CD4-positive, alpha-beta T cell (primary cell): ENCODE measurements around the gene TEX28. TPM values are rescaled to one million over a fixed set of nuclear protein-coding genes. Genes with fewer than 3 reads are reported as not detected.

ENCODE experiments used
- ATAC-seq: fragments of 200-7000 bp; cut with Tn5 transposase; one replicate; pipeline ENCODE4 v1.10.0; 2022; ENCODE audit warnings: mild to moderate bottlenecking; ENCODE audit not compliant: poor library complexity
- CTCF ChIA-PET: fragments of 350-600 bp; sonication (Branson Sonifier 250); formaldehyde crosslinking; loops from one replicate; lab custom pipeline; 2021; ENCODE audit warnings: antibody characterized with exemption, inconsistent platforms; lab: Charles Lee
- POLR2A ChIA-PET: fragments of 350-600 bp; sonication (Branson Sonifier 250); formaldehyde crosslinking; loops from one replicate; lab custom pipeline; 2021; ENCODE audit warnings: antibody characterized with exemption, inconsistent platforms; lab: Charles Lee
- DNase-seq, 14 experiments: peaks; one replicate each; pipeline ENCODE4 v3.0.0-alpha.2; 2013 to 2020; ENCODE audit warnings: mixed read lengths in 2 of 14
- H3K27ac ChIP-seq, 2 donors: one replicate each; pipeline versions ENCODE4 v1.5.1 to v1.7.0; 2013; ENCODE audit warnings: low read length in 2 of 2, low read depth in 1 of 2, mild to moderate bottlenecking in 1 of 2
- H3K27me3 ChIP-seq, 2 experiments: 1 replicate in 1 of 2; 2 replicates in 1 of 2; pipeline versions ENCODE4 v1.6.1 to v1.7.0; 2013; ENCODE audit warnings: low read length in 2 of 2, control low read depth in 1 of 2, mild to moderate bottlenecking in 1 of 2, moderate library complexity in 1 of 2; ENCODE audit not compliant: insufficient read depth in 2 of 2, control insufficient read depth in 1 of 2
- H3K36me3 ChIP-seq: one replicate; pipeline ENCODE4 v1.6.1; 2013; ENCODE audit warnings: low read length, control low read depth; ENCODE audit not compliant: insufficient read depth
- H3K4me1 ChIP-seq: one replicate; pipeline ENCODE4 v1.6.1; 2013; ENCODE audit warnings: low read length, control low read depth; ENCODE audit not compliant: insufficient read depth
- H3K4me3 ChIP-seq: one replicate; pipeline ENCODE4 v1.5.1; 2013; ENCODE audit warnings: mild to moderate bottlenecking, low read length, moderate library complexity
- H3K9me3 ChIP-seq, 2 experiments: 1 replicate in 1 of 2; 2 replicates in 1 of 2; pipeline versions ENCODE4 v1.6.1 to v1.7.0; 2013; ENCODE audit warnings: low read length in 2 of 2, mild to moderate bottlenecking in 2 of 2, control low read depth in 1 of 2, moderate library complexity in 1 of 2; ENCODE audit not compliant: control insufficient read depth in 1 of 2, insufficient read depth in 1 of 2
- H3K27ac Mint-ChIP-seq: one replicate; pipeline ENCODE4 v1.8.0; 2020; ENCODE audit warnings: mixed read lengths
- H3K27me3 Mint-ChIP-seq: one replicate; pipeline ENCODE4 v1.8.0; 2021; ENCODE audit warnings: mixed read lengths
- H3K36me3 Mint-ChIP-seq: one replicate; pipeline ENCODE4 v1.8.0; 2021; ENCODE audit warnings: low read depth, mixed read lengths
- H3K4me1 Mint-ChIP-seq: one replicate; pipeline ENCODE4 v1.8.0; 2021; ENCODE audit warnings: low read depth, mixed read lengths
- H3K4me3 Mint-ChIP-seq: one replicate; pipeline ENCODE4 v1.8.0; 2020; ENCODE audit warnings: mild to moderate bottlenecking, mixed read lengths
- H3K9me3 Mint-ChIP-seq: one replicate; pipeline ENCODE4 v1.8.0; 2020; ENCODE audit warnings: mixed read lengths
- intact Hi-C, 2 experiments: fragments of 100-400 bp; cut with DNase I in 1 of 2; cut with micrococcal nuclease in 1 of 2; formaldehyde crosslinking; loops; one replicate each; pipeline versions ENCODE4 v1.15.1 to v1.9.0; 2023 to 2025; cut with DNase I, micrococcal nuclease
- total RNA-seq, 174 experiments: library from RNA in 2 of 174; stranded (reverse) in 2 of 174; gene quantifications; one replicate each; pipeline ENCODE4 v1.2.3 and lab custom pipeline; 2021 to 2026
- TF ChIP-seq, protein P1 (sequence below): fragments of 200-600 bp; IDR thresholded peaks from one replicate; pipeline ENCODE4 v1.8.0; 2022; ENCODE audit warnings: antibody characterized with exemption, mild to moderate bottlenecking

Gene TEX28
- total RNA-seq, 2 experiments from 2014 or later, result not detected

DNA sequence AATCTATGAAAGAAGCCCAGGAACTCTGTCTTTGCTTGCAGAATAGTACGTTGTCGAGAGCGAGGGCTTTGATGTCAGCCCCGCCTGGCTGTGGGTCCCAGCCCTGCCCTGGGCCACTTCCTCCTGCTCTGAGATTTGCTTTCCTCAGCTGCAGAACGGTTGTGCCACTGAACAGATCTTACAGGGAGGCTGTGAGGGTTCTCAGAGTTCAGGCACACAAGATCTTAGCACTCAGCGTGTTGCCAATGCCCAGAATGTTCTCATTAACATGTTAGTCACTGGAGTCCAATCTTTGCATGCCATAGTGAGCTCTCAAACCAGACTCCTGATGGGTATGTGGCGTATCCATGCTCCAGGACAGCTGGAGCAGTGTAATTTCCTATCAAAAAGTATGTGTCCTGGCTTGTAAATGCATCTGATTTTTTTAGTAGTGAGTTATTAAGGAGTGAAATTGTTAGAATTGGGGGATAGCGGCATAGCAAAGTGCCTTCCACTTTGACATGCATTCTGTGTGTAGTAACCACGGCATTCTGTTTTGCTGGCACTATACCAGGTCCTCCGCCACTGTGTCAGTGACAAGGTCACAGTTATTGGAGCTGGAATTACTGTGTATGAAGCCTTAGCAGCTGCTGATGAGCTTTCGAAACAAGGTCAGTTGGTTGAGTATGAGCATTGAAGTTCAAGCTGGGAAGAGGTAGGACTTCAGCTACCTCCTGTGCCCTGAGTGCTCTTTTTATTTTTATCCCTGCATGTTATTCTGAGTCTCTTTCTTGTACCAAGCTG is 32.3 kb upstream of the TEX28 start:
- Mint-ChIP-seq H3K27me3 (no peaks in the 10 kb centered on the region), H3K4me1 (peaks cover 48% of the 10 kb centered on the region), H3K27ac (peak overlapping the region; percentile 87), H3K4me3 (peak overlapping the region; percentile 84), H3K36me3 (no peaks in the 10 kb centered on the region), H3K9me3 (no peaks in the 10 kb centered on the region)
- Histone ChIP-seq H3K27ac (peak overlapping the region; percentile 27 to 52), H3K36me3 (no peaks in the 10 kb centered on the region), H3K4me1 (peaks cover 49% of the 10 kb centered on the region), H3K9me3 (no peaks in the 10 kb centered on the region), H3K27me3 (no peaks in the 10 kb centered on the region), H3K4me3 (peak overlapping the region; percentile 24)
- DNase-seq (peak in 13 of 14 experiments; percentile 31 to 72 (median 59)), ATAC-seq (peak; percentile 96)
- TF ChIP-seq, protein P1, sequence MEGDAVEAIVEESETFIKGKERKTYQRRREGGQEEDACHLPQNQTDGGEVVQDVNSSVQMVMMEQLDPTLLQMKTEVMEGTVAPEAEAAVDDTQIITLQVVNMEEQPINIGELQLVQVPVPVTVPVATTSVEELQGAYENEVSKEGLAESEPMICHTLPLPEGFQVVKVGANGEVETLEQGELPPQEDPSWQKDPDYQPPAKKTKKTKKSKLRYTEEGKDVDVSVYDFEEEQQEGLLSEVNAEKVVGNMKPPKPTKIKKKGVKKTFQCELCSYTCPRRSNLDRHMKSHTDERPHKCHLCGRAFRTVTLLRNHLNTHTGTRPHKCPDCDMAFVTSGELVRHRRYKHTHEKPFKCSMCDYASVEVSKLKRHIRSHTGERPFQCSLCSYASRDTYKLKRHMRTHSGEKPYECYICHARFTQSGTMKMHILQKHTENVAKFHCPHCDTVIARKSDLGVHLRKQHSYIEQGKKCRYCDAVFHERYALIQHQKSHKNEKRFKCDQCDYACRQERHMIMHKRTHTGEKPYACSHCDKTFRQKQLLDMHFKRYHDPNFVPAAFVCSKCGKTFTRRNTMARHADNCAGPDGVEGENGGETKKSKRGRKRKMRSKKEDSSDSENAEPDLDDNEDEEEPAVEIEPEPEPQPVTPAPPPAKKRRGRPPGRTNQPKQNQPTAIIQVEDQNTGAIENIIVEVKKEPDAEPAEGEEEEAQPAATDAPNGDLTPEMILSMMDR, result no peak
- intact Hi-C loops, result loop anchor here in 1 of 2 experiments (5.0 kb wide), 1 partner anchor 45 kb away; the partner anchor contains the start of gene FLNA
- ChIA-PET CTCF (interaction anchor here (1.3 kb wide), 1 partner anchor 19 kb away, joined by 4 read pairs; no protein-coding TSS in a partner anchor), POLR2A (interaction anchor here (0.9 to 1.9 kb wide), 9 partner anchors 10 to 87 kb away, joined by 3 to 10 read pairs (median 6); partner anchors contain the start of genes EMD and RPL10)

DNA sequence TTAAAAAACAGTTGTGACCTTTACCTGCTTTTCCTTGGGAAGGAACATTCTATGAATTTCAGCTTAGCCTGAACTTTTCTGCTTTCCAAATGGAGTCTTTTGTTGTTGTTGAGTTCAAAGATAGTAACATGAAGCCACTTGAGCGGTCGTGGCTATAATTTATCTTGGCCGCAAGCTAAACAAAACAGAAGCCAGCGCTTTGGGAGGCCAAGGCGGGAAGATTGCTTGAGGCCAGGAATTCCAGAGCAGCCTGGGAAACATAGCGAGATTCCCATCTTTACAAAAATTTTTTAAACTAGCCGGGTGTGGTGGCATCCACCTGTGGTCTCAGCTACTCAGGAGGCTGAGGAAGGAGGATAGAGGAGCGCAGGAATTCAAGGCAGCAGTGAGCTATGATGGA is 30.6 kb upstream of the TEX28 start:
- H3K4me1 Mint-ChIP-seq, result peaks cover 56% of the 10 kb centered on the region
- CTCF ChIA-PET, result no interaction called here
- no peak for DNase-seq

DNA sequence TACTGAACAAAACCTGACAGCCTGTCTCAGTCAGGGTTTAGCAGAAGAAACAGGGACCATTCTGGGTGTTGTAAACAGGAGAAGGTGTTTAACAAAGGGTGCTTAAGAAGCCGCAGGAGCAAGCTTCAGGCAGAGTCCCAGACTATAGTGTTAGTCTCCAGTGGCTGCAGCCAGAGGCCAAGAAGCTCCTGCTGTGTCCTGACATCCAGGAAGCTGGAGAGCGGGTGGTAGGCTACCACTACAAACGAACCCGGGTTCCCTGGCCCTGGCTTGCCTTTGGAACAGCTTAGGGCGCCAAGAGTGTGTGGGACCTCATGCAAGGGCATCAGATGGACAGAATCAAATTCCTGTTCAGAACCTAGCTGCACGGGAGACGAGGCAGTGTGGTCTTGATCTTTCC is 28.6 kb upstream of the TEX28 start:
- ATAC-seq (no peak), DNase-seq (no peak)
- intact Hi-C loops, result no loop called here

More for the DNA sequence above, 30.6 kb upstream of the TEX28 start:
- no peak for ATAC-seq
- no peaks in the 10 kb centered on the region for H3K36me3 Mint-ChIP-seq
- Histone ChIP-seq H3K27me3 (no peaks in the 10 kb centered on the region), H3K4me1 (peaks cover 62% of the 10 kb centered on the region), H3K36me3 (no peaks in the 10 kb centered on the region), H3K4me3 (no peak overlapping the region), H3K27ac (peak overlapping the region; percentile 38 to 55), H3K9me3 (no peaks in the 10 kb centered on the region)
- H3K9me3 Mint-ChIP-seq, result no peaks in the 10 kb centered on the region
- TF ChIP-seq, protein P1, result no peak
- intact Hi-C loops, result loop anchor here in 1 of 2 experiments (1.0 to 5.0 kb wide), 2 partner anchors 9 to 47 kb away; partner anchors contain the start of gene FLNA
- H3K27me3 Mint-ChIP-seq, result no peaks in the 10 kb centered on the region
- peak overlapping the region; percentile 87 for H3K27ac Mint-ChIP-seq
- no peak overlapping the region for H3K4me3 Mint-ChIP-seq
- POLR2A ChIA-PET, result interaction anchor here (1.7 to 1.9 kb wide), 2 partner anchors 8 to 17 kb away, joined by 6 to 10 read pairs; no protein-coding TSS in a partner anchor

More for the DNA sequence above, 28.6 kb upstream of the TEX28 start:
- H3K36me3 ChIP-seq, result no peaks in the 10 kb centered on the region
- Mint-ChIP-seq H3K27ac (no peak overlapping the region), H3K36me3 (no peaks in the 10 kb centered on the region), H3K4me1 (peaks cover 46% of the 10 kb centered on the region), H3K27me3 (no peaks in the 10 kb centered on the region), H3K9me3 (no peaks in the 10 kb centered on the region), H3K4me3 (no peak overlapping the region)
- TF ChIP-seq, protein P1, result no peak
- ChIA-PET CTCF (no interaction called here), POLR2A (no interaction called here)
- peaks cover 52% of the 10 kb centered on the region for H3K4me1 ChIP-seq
- no peaks in the 10 kb centered on the region for H3K27me3 ChIP-seq
- no peak overlapping the region for H3K27ac ChIP-seq
- no peak overlapping the region for H3K4me3 ChIP-seq
- H3K9me3 ChIP-seq, result no peaks in the 10 kb centered on the region
